ENCODE results near the gene RNU5B-1.

The RNU5B-1 gene

GRCh38 chr15:65328506-65329287, 24.2 kb downstream of the RNU5B-1 start:
- DNase-seq (ENCODE audit: low read depth) = no peak

DNA sequence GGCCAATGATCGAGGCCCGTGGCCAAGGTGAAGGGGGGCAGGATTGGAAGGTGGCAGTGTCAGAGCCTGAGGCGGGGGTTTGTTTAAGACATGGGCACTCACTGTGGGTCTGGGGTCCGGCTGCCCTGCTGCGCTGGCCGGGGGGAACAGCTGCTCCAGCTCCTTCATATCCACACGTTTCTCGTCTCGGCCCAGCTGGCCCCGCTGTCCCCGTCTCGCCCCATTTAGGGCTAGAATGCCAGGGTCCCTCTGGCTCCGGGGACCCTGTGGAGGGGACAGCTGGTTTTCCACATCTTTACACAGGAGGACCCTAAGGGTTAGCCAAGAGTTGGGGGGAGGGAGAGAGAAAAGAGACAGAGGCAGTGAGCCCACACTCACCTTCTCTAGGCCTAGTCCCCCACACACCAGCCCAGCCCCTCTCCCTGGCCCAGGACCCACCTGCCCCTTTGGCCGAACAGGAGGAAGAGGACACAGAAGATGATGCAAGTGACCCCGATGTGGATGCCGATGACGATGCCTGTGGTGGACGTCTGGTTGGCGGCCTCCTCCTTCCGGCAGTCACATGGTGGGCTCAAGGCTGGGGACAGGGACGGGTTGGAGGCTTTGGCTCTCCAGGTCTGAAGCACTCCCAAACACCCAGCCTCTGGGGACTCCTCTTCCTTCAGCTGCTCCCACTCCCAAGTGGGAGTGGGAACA, 25.0 kb downstream of the RNU5B-1 start:
- DNase-seq (ENCODE audit: low read depth) = no peak

- DNase-seq (ENCODE audit: low read depth) = no peak
Measured at GRCh38 chr15:65329984-65330735, 25.7 kb downstream of the RNU5B-1 start.

DNA sequence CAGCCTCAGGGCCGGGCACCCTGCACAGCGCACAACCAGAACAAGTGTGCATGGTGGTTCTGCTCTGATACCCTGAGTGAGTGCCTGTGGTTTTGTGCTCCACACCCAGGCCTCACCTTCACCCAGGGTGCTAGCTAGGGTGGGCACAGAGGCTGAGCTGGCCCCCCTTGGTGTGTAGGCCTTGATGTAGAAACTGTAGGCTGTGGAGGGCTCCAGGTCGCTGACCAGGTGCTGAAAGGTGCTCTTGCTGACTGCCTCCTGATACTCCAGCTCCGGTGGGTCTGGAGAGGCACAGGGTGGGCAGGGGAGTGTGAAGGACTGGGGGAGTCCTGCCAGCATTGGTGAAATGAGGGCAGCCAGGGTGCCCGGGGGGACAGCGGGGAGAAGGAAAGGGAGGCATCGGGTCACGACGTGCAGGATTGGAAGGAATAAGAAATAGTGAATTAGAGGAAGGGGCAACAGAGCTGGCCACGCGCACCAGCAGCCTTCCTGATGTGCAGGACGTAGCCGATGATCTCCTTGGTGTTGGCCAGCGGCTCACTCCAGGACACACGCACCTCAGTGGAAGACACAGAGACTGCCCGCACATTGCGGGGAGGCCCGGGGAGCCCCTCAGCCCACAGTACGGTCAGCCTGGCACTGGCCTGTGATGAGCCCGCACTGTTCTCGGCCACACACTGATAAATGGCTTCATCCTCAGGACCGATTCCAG, 26.6 kb downstream of the RNU5B-1 start:
- DNase-seq (ENCODE audit: low read depth) = no peak

DNA sequence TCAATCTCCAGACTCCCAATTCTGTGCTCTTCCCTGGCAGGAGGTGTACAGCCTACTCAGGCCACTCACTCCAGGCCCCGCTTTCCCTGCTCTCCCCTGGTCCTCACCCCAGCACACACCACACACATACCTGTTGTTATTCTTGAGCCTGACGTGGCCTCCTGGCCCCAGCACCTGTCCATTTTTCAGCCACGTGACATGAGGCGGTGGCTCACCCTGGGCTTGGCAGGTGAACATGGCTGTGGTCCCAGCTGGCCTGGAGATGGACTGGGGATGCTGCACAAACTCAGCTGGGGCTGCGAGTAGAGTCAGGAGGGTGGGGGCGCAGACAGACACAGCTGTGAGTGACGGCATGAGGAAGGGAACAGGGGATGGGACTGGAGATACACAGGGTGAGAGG, 27.3 kb downstream of the RNU5B-1 start:
- DNase-seq (ENCODE audit: low read depth) = no peak

- DNase-seq (ENCODE audit: low read depth) = no peak
Measured at GRCh38 chr15:65332391-65333147, 28.1 kb downstream of the RNU5B-1 start.

DNA sequence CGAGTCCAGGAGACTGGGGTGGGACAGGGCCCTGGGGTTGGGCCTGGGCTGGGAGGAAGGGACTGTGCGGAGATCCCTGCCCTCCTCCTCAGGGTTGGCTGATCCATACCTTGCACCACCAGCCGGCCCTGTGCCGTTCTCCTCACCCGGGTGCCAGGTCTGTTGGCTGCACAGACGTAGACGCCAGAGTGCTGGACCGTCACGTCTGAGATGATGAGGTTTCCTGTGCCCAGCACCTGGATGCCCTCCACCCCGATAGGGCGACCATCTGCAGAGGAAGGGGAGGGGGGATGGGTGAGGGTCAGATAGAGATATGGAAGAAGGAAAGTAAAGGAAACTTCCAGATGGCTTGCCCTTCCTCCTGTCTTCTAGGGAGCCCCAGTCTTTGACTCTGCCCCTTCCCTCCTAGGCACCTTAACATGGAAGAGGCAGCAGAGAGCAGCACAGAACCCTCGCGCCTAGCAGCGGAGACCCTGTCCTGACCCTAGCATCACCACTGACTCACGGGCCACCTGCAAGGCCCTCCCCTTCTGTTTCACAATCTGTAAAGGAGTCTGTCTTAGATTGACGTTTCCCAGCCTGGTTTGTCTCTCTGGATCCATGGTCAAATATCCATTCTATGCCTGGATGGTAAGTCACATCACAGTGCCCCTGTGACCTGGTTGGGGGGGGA, 28.8 kb downstream of the RNU5B-1 start:
- DNase-seq (ENCODE audit: low read depth) = no peak

GRCh38 chr15:65333856-65334255, 29.4 kb downstream of the RNU5B-1 start:
- DNase-seq (ENCODE audit: low read depth) = no peak

GRCh38 chr15:65334586-65335231, 30.2 kb downstream of the RNU5B-1 start:
- no peak for DNase-seq (ENCODE audit: low read depth)

GRCh38 chr15:65335278-65336055, 31.0 kb downstream of the RNU5B-1 start:
- DNase-seq (ENCODE audit: low read depth) = no peak

- DNase-seq (ENCODE audit: low read depth) = no peak
Measured at GRCh38 chr15:65336493-65337435, 32.3 kb downstream of the RNU5B-1 start.

DNA sequence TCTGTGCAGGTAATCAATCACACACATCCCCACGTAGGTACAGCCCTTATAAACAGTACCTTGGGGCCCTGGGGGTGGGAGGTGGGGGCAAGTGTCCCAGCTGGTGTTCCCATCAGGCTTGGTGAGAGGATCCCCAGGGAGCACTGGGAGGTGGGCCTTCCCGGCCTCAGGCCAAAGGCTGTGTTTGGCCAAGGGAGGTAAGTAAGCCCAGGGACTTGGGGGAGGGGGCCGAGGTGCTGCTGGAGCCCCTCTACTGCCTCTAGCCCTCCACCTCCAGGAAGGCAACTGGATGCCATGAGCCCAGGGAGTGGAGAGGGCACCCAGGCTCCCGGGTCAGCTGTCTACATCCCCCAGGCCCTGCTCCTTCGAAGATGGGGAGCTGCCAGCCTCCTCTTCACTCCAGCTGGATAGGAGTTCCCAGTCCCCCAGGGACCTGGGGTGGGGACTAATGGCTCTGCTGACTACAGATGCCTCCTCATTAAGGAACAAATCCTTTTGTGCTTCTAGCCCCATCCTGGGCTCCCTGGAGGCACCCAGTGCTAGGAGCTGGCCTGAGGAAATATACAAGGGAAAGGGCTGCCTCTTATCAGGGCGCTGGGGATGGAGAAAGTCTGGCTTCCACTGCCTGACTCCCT, 33.1 kb downstream of the RNU5B-1 start:
- DNase-seq (ENCODE audit: low read depth) = no peak

DNA sequence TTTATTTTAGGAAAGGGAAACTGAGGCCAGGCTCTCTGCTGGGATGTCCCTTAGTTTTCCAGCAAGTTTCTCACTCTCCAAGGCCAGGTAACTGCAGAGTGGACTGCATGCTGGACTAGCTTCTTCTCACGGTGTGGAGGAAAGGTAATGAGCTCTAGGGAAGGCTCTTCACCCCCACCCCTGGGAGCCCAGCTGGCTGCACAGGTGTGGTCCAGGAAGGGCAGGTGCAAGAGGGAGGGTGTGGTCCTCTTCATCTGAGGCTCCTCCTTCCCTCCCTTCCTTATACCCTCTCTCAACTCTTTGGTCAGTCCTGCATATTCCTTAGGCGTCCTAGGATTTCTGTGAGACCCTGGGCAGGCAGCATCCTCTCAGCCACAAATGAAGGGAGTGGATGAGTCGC, 33.9 kb downstream of the RNU5B-1 start:
- DNase-seq (ENCODE audit: low read depth) = no peak

DNA sequence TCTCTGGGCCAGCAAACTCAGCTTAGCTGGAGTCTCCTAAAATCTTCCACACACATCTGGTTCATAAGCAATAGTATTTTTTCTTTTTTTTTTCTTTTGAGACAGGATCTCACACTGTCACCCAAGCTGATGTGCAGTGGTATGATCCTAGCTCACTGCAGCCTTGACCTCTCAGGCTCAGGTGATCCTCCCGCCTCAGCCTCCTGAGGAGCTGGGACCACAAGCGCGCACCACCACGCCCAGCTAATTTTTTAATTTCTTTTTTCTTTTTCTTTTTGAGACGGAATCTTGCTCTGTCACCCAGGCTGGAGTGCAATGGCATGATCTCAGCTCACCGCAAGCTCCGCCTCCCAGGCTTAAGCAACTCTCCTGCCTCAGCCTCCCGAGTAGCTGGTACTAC, 34.3 kb downstream of the RNU5B-1 start:
- no peak for DNase-seq (ENCODE audit: low read depth)

DNA sequence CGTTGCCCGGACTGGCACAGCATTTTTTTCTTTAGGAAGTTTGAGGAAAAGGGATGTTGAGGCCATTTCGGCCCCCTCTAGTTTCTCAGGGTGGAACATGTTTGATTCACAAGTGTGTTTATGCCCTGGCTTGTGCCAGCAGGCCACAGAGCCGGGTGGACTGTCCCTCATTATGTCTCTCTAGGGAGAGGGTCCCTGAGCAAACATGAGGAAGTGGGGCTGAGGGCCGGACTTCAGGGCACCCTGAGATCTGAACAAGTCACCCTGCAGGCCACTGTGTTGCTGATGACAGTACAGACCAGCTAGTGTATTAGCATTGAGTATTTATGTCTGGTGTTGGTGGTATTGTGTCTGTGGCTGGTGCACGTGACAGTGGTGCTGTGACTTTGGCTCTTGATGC, 34.9 kb downstream of the RNU5B-1 start:
- DNase-seq (ENCODE audit: low read depth) = no peak

- no peak for DNase-seq (ENCODE audit: low read depth)
Measured at GRCh38 chr15:65339920-65340319, 35.4 kb downstream of the RNU5B-1 start.

- no peak for DNase-seq (ENCODE audit: low read depth)
Measured at GRCh38 chr15:65342493-65342892, 38.0 kb downstream of the RNU5B-1 start.

DNA sequence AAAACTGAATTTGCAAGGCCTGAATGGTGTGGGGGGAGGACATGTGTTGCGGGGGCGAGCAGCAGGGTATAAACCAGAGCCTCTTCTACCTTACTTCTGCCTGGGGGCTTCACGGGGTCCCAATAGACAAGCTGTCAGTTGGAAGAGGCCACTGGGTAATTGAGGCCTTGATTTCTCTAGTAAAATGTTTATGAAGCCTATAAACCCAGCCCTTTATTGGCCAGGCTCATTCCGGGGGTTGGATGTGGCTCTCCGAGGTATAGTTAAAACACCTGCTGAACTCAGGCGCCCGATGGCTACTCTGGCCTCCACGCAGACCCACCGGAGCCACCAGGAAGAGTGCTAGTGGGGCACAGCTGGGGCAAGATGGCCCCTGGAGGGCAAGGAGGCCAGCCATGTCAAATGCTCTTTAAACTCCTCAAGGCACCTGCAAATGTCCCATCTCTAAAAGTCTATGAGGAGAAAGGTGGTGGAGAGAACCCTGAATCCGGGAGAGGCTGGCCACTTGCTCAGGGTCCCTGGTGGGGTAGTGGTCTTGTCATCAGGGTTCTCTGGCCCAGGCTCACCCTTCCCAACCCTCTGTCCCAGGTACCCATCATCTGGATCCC, 39.0 kb downstream of the RNU5B-1 start:
- no peak for DNase-seq (ENCODE audit: low read depth)
